Stimulated activated CD4-positive, alpha-beta T cell treated with anti-CD3 and anti-CD28 coated beads, Interleukin-1b, Interleukin-23, amount 100 ng/mL, for 48 hours (primary cell): ENCODE measurements around the gene CTAGE6.
"Not testable (repeated sequence)": the region's sequence is repeated elsewhere in the genome, so short reads cannot be mapped to it uniquely, and the experiment has no call there.

Experiments used
- DNase-seq: peaks from one replicate; pipeline ENCODE4 v3.0.0-alpha.2; 2020

CTAGE6 gene

DNA sequence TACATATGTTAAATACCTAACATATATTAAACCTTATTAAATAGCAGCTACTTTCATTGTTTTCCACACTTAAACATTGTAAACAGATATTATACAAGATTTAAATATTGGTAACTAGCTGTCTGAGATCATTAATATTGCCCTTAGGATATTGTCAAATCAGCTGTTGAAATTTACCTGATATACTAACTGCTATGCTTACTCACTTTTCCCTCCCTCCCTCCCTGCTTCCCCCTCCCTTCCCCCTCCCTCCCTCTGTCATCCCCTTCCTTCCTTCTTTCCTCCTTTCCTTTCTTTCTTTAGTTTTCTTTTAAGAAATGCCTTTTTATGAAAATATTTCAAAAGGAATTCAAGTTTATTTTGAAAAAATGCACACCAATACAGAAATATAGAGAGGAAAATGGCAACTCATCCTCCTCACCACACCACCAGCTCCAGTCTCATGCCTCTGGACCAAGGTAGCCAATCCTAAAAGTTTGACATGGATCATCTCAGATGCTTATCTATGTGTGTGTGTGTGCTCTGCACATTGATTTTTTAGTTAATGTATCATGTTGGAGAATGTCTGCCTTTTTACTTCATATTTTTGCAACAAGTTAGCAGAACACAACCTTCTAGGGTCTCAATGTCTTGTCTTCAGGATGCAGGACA, 41.8 kb downstream of the CTAGE6 start:
- DNase-seq: not testable (repeated sequence)

GRCh38 chr7:143714581-143715454, 42.7 kb downstream of the CTAGE6 start:
- not testable (repeated sequence) for DNase-seq

- not testable (repeated sequence) for DNase-seq
Measured at GRCh38 chr7:143712381-143712780, 45.1 kb downstream of the CTAGE6 start.

- DNase-seq: not testable (repeated sequence)
Measured at GRCh38 chr7:143711727-143712324, 45.7 kb downstream of the CTAGE6 start.

- not testable (repeated sequence) for DNase-seq
Measured at GRCh38 chr7:143709895-143710294, 47.6 kb downstream of the CTAGE6 start.
